GM18909 (cell line): ENCODE data around the gene FEZF1.

Experiments used
- ATAC-seq: cut with Tn5 transposase; IDR thresholded peaks from one replicate; pipeline ENCODE4 v1.9.1; 2021; ENCODE audit warnings: mild to moderate bottlenecking; ENCODE audit not compliant: unreplicated experiment, poor library complexity

Gene FEZF1

DNA sequence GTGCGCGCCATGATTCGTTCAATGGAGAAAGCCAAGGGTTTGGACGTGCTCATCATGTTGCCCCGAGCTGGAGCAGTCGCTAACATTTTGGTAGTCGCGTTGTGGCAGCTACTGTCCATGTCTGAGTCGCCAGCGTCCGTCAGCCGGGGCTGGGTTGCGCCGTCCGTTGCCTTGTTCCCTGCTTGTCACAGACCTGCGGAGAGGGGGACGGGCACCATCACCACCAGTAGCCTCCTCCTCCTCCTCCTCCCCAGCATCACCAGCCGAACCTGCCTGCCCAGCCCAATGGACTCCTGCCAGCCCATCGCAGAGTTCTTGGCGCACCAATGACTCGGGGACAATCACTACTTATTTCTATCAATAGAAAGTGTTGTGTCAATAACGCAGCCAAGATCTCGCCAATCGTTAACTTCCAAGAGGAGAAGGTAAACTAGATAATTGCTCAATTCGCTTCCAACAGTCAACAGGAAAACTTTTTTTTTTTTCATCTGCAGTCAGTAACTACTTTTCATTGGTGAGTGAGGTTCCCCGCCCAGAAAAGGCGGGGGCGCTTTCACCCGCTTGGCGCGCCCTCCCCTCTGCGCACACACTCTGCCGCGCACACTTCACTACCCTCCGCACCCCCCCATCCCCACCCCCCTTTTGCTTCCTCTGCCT lies at the start of gene FEZF1:
Gene FEZF1, minus strand, starts transcription at position 432 of the 657 bp plus-strand sequence. Its CDS starts 313 bp downstream, at position 119.
- ATAC-seq: no peak

DNA sequence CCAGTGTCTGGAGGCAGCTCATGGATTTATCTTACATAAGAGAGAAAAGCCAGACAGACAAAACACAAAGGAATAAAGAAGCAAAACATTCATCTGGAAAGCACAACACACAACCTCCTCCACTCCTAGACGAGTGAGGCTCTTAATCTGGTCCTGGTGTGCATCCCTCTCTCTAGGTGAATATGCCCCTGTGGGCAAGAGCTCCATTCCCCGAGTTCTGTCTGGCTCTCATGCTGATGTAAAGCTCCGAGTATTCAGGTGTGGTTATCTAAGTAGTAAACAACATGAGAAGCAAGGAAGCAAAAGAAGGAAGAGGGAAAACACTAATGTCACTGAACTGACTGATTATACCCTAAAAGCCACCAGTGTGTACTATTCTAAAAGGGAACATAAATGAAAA lies 47.9 kb upstream of the FEZF1 start:
- no peak for ATAC-seq

DNA sequence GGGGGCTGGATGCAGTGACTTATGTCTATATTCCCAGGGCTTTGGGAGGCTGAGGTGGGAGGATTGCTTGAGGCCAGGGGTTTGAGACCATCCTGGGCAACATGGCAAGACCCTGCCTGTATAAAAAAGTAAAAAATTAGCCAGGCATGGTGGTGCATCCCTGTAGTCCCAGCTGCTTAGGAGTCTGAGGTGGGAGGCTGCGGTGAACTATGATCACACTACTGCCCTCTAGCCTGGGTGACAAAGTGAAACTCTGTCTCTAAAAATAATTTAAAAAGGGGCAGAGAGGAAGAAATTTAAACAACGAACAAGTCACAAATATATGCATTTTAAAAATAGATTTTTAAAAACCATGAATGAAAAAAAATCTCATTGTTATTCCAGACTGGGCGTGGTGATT lies 46.2 kb upstream of the FEZF1 start:
- ATAC-seq: no peak

- ATAC-seq: no peak
Measured at GRCh38 chr7:122344303-122344620, 39.7 kb upstream of the FEZF1 start.

- ATAC-seq: no peak
Measured at GRCh38 chr7:122343601-122344302, 39.2 kb upstream of the FEZF1 start.

DNA sequence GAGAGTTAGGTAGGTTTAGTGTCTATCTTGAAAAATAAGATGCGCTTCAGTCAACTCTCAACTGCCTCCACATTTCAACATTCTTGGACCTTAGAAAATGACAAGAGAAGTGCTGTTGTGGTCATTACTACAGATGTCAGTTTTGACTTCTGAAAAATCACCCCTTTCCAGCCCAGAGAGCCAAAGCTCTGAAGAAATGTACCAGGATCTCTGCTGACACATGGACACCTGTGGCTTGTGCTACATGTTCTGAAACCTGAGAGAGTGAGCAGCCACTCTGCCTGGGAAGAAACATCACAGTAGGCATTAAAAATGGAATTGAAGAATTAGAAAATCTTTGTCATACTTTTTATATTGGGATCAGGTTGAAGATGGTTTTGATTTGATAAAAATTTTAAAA lies 35.9 kb upstream of the FEZF1 start:
- no peak for ATAC-seq

DNA sequence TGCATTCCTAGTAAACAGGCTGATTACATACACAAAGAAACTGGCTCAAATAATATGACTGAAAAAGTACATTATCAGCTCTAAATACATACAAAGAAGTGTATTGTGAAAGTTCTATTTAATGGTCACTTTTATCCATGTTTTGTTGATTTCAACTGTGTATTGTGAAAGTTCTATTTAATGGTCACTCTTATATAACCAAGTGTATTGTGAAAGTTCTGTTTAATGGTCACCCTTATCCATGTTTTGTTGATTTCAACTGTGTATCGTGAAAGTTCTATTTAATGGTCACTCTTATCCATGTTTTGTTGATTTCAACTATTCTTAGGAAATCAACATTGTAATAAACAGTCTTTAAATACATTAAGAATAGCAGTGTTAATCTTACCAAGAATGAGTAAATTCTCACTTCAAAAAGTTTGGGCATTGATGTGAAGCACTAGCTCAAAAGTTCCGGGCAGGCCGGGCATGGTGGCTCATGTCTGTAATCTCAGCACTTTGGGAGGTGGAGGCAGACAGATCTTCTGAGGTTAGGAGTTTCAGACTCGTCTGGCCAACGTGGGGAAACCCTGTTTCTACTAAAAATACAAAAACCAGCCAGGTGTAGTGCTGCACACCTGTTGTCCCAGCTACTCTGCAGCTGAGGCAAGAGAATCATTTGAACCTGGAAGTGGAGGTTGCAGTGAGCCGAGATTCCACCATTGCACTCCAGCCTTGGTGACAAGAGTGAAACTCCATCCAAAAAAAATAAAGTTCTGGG lies 34.8 kb upstream of the FEZF1 start:
- ATAC-seq: no peak

DNA sequence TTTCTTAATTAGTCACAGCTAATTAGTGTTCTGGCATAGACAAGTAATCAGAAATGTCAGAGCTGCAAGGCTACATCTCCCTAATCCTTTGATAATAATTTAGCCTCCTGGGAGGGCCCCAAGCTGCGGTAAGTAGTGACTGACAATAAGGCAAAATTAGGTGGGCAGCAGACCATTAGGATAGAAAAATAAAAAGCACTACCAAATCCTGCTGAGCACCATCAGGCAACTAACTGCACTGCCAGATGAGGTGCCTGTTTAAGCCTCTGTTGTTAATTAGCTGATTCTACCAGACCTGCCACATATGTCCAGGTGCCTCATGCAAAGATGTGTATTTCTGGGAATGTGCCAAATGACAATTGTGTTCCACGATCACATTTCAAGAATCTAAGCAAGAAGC lies 32.5 kb upstream of the FEZF1 start:
- no peak for ATAC-seq

- no peak for ATAC-seq
Measured at GRCh38 chr7:122329145-122329802, 24.7 kb upstream of the FEZF1 start.

DNA sequence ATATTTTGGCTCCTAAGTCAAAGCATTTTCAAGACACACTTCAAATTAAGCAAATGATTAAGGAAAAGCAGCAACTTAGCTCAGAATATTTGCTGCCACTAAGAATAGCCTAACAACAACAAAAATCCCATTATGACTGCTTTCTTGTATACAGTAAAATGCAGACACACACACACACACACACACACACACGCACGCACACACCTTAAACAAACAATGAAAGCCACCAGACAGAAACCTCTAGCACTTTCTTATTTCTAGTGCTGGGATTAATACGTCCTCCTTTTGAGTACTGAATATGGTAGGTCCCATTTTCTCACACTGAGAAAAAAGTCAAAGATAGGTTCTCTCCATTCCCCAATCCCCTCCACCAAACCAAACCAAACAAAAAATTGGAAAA lies 23.4 kb upstream of the FEZF1 start:
- ATAC-seq: no peak

DNA sequence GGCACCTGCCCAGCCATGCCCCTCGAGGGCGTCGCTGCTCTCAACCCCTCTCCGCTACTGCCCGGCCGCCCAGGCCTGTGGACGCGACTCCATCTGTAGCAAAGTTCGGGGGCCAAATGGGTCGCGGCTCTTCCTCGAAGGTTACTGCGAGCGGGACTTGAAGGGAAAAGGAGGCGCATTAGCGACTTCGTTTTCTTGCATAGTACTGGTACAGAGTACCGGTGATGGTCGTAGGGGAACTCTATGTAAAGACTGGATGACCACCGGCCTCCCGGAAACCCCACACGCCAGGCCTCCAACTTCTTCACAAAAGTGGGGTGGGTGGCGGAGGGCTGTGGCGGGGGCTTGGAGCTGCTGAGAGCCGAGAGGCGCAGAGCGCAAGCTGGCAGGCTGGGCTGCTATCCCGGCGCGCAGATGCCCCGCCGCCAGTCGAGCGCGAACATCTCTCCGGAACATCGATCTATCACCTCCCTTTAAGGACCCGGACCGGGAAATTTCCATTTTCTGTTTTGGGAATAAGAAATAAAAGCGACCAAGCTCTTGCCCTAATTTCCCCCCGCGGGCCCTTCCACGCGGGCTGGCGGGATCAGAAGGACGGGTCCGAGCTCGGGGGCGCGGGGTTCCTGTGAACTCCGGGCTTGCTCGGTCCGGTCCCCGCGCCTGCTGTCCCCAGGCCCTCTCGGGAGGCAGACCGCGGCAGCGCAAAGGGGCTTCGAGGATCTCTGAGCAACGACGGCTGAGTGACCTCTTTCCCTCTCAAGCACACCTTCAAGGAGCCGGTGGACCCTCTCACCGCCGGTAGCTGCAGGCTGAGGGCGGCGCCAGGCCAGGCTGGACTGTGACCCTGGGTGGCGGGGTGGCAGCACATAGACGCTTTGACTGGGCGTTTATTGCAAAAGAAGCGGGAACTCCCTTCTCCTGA lies 12.2 kb upstream of the FEZF1 start:
- ATAC-seq: no peak

DNA sequence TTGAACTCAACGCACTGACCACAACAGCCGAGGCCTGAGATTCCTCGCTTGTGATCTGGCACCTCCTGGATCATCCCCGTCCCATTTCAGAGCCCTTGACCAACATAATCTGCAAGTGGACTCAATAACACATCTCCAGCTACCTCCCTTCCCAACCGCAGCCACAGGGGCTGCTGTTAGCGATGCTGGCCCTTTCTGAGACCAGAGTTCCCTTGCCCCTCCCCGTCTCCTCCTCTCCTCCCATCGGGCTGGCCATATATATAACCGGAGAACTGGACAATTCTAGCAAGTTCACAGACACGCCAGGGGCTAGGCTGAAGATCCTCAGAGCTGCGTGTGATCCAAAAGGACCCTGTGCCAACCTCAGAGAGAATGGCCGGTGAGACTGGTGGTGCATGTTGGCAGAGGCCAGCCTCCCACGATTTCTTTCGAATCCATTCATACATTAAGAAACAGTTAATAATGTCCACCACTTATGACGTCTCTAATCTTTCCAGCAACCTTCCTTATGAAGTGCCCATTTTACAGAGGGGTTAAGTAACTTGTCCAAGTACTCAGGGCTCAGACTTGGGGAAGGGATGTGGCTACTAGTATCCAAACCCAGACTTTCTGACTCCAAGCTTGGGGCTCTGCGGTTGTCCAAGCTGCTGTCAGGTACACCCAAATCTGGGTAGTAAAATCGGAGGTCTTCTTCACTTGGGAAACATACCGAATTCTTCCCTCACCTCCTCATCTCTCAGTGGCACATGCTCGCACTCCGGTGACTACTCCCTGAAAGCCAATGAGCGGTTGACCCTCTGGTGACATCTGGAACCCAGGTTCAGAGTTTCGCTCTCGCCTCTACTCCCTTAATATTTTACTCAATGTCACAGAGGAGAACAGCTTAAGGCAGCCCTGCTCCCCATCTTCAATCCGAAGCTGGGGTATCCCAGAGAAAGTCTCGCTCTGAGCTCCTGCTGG lies 11.2 kb upstream of the FEZF1 start:
- ATAC-seq: no peak

DNA sequence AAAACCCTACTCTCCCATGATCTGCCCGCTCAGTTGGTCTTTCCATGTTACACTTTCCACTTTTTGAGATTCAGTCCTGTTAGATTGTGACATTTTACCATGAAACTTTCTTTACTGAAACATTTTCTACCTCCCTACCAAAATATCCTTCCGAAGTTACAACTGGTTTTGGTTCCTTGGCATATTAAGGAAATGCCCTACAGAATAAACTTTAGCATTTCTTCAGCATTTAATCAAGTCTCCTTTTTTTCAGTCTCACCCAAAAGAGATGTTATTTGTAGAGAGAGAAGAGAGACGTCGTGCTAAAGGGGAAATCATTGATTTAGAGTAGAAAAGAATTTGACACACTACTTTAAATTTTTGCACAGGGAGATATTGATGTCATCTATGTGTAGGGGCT lies 9.7 kb upstream of the FEZF1 start:
- ATAC-seq: no peak

GRCh38 chr7:122312789-122313188 lies 8.2 kb upstream of the FEZF1 start:
- ATAC-seq: no peak

- no peak for ATAC-seq
Measured at GRCh38 chr7:122311734-122312450, 7.3 kb upstream of the FEZF1 start.

DNA sequence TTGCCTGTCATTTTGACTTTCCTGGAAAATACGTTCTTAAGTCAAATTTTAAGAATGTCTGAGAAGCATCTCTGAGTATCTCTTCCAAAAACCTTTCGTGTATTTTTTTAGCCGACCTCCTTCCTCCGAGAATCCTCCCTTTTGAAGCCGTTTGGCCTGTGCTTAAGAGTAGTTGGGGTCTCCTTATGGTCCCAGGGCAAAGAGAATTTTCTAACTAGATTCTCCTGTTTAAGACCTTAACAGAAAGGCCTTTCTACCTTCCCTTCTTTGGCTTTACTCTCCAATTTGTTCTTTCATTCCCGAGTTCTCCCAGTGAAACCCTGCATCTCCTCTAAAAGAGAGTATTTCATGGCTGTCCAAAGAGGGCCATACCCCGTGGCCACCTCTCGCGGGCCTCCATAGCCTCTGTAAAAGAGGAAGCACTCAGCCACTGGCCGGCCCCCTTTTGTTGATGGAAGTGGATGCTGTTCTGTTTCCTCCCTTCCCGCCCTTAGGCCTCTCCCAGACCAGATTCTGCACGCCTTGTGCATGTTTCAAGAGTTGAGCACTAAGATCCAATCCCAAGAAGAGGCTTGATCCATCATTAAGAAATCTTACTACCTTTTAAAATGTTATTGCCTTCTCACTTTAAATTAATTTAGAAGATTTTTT lies 6.6 kb upstream of the FEZF1 start:
- ATAC-seq: no peak

- ATAC-seq: no peak
Measured at GRCh38 chr7:122310119-122311021, 5.8 kb upstream of the FEZF1 start.
